Kidney (tissue), 22 donors: ENCODE data around the gene CERS2. TPM values are rescaled to one million over a fixed set of nuclear protein-coding genes. Genes with fewer than 3 reads are reported as not detected.

ENCODE experiments used
- DNase-seq, 5 donors: peaks; one replicate each; pipeline ENCODE4 v3.0.0-alpha.2; 2013 to 2020
- FAIRE-seq: peaks from 2 replicates; lab custom pipeline; 2012; peaks lifted over from hg19 to GRCh38; lab: Jason Lieb, UNC
- H3K27ac ChIP-seq, 2 donors: one replicate each; pipeline ENCODE4 v1.7.0; 2013; ENCODE audit warnings: low read depth in 2 of 2, low read length in 2 of 2, inconsistent platforms in 1 of 2
- H3K27me3 ChIP-seq: one replicate; pipeline ENCODE4 v1.7.1; 2013; ENCODE audit warnings: low read length, inconsistent platforms; ENCODE audit not compliant: control insufficient read depth, insufficient read depth
- H3K36me3 ChIP-seq, 3 donors: one replicate each; pipeline versions ENCODE4 v1.7.0 to v1.7.1; 2013; ENCODE audit warnings: low read length in 3 of 3, control low read depth in 1 of 3, inconsistent platforms in 1 of 3; ENCODE audit not compliant: insufficient read depth in 3 of 3, control insufficient read depth in 2 of 3
- H3K4me1 ChIP-seq, 3 donors: one replicate each; pipeline versions ENCODE4 v1.7.0 to v1.7.1; 2013; ENCODE audit warnings: low read length in 3 of 3, inconsistent platforms in 1 of 3, low read depth in 1 of 3; ENCODE audit not compliant: control insufficient read depth in 2 of 3, insufficient read depth in 2 of 3
- H3K4me3 ChIP-seq, 3 donors: one replicate each; pipeline versions ENCODE4 v1.7.0 to v1.8.1; 2013; ENCODE audit warnings: low read length in 3 of 3, control low read depth in 1 of 3, inconsistent platforms in 1 of 3
- H3K9ac ChIP-seq, 3 donors: one replicate each; pipeline versions ENCODE4 v1.7.0 to v1.7.1; 2013; ENCODE audit warnings: low read length in 3 of 3, control low read depth in 1 of 3, inconsistent platforms in 1 of 3
- H3K9me3 ChIP-seq, 3 donors: one replicate each; pipeline versions ENCODE4 v1.7.0 to v1.7.1; 2013; ENCODE audit warnings: low read length in 3 of 3, control low read depth in 1 of 3, inconsistent platforms in 1 of 3; ENCODE audit not compliant: control insufficient read depth in 2 of 3, insufficient read depth in 1 of 3
- intact Hi-C: fragments of 100-400 bp; cut with DNase I; formaldehyde crosslinking; loops from one replicate; pipeline ENCODE4 v1.11.1; 2022
- long read RNA-seq, 10 donors: library from polyadenylated mRNA in 1 of 10; unstranded in 1 of 10; transcript quantifications; one replicate each; pipeline ENCODE4 v2.0.0 and lab custom pipeline, GENCODE V29; 2021 to 2026
- polyA plus RNA-seq: library from polyadenylated mRNA; stranded (reverse); fragments of 350-450 nt; fragmentation: Illumina TruSeq; extraction: RNeasy Lipid Tissue Mini Kit (QIAGEN cat#74804); gene quantifications from one replicate; pipeline ENCODE4 v1.2.3, GENCODE V29; 2014; ENCODE audit warnings: low read depth, low replicate concordance; ENCODE audit not compliant: insufficient read depth
- total RNA-seq: library from RNA; stranded (reverse); fragmentation: NEBNext Ultra II Directional; extraction: Animal tissue kit (Norgen Biotek cat#: 25700); gene quantifications from one replicate; pipeline ENCODE4 v1.2.1, GENCODE V29; 2021
- TF ChIP-seq, protein P1 (sequence below): IDR thresholded peaks from 3 replicates; pipeline ENCODE4 v1.5.1; 2012; ENCODE audit warnings: mild to moderate bottlenecking, moderate library complexity, borderline replicate concordance; ENCODE audit not compliant: insufficient read depth; ENCODE audit errors: extremely low read depth
- donor health status: control.
- donor health status: control.
- donor health status: control.
- donor health status: control.
- donor health status: control.
- donor health status: DM: yes; HTN: yes; CAD: no.
- donor health status: Normal renal cell carcinoma (clear cell type).

Gene CERS2, protein sequence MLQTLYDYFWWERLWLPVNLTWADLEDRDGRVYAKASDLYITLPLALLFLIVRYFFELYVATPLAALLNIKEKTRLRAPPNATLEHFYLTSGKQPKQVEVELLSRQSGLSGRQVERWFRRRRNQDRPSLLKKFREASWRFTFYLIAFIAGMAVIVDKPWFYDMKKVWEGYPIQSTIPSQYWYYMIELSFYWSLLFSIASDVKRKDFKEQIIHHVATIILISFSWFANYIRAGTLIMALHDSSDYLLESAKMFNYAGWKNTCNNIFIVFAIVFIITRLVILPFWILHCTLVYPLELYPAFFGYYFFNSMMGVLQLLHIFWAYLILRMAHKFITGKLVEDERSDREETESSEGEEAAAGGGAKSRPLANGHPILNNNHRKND
- 268 TPM for total RNA-seq
- 258 TPM for polyA plus RNA-seq
- long read RNA-seq, donor 1, transcript CERS2-205 (11 exons, 2,505 nt), result major isoform, 34 of 82 reads
- long read RNA-seq, donor 1, partial matches to known transcripts, result 45 of 82 reads
- long read RNA-seq, donor 1, other reads (novel, unspliced or antisense), result 0 of 82 reads
- long read RNA-seq, donor 2, transcript CERS2-205 (11 exons, 2,505 nt), result major isoform, 27 of 44 reads
- long read RNA-seq, donor 2, partial matches to known transcripts, result 17 of 44 reads
- long read RNA-seq, donor 2, other reads (novel, unspliced or antisense), result 0 of 44 reads
- long read RNA-seq, donor 3, transcript CERS2-205 (11 exons, 2,505 nt), result major isoform, 46 of 99 reads
- long read RNA-seq, donor 3, partial matches to known transcripts, result 52 of 99 reads
- long read RNA-seq, donor 3, other reads (novel, unspliced or antisense), result 0 of 99 reads
- long read RNA-seq, donor 4, transcript CERS2-205 (11 exons, 2,505 nt), result major isoform, 47 of 48 reads
- long read RNA-seq, donor 4, partial matches to known transcripts, result 0 of 48 reads
- long read RNA-seq, donor 4, other reads (novel, unspliced or antisense), result 0 of 48 reads
- long read RNA-seq, donor 5, partial matches to known transcripts, result 6 of 9 reads
- long read RNA-seq, donor 5, other reads (novel, unspliced or antisense), result 0 of 9 reads
- long read RNA-seq, donor 6, transcript CERS2-205 (11 exons, 2,505 nt), result major isoform, 21 of 32 reads
- long read RNA-seq, donor 6, partial matches to known transcripts, result 10 of 32 reads
- long read RNA-seq, donor 6, other reads (novel, unspliced or antisense), result 0 of 32 reads
- long read RNA-seq, donor 7, transcript CERS2-205 (11 exons, 2,505 nt), result major isoform, 211 of 286 reads
- long read RNA-seq, donor 7, transcript CERS2-201 (11 exons, 2,544 nt), result minor isoform, 10 of 286 reads
- long read RNA-seq, donor 7, partial matches to known transcripts, result 6 of 286 reads
- long read RNA-seq, donor 7, other reads (novel, unspliced or antisense), result 59 of 286 reads
- long read RNA-seq, donor 8, transcript CERS2-205 (11 exons, 2,505 nt), result major isoform, 29 of 42 reads
- long read RNA-seq, donor 8, partial matches to known transcripts, result 13 of 42 reads
- long read RNA-seq, donor 8, other reads (novel, unspliced or antisense), result 0 of 42 reads
- long read RNA-seq, donor 9, transcript CERS2-205 (11 exons, 2,505 nt), result major isoform, 17 of 24 reads
- long read RNA-seq, donor 9, partial matches to known transcripts, result 5 of 24 reads
- long read RNA-seq, donor 9, other reads (novel, unspliced or antisense), result 0 of 24 reads
- long read RNA-seq, donor 10, transcript CERS2-205 (11 exons, 2,505 nt), result major isoform, 40 of 47 reads
- long read RNA-seq, donor 10, partial matches to known transcripts, result 6 of 47 reads
- long read RNA-seq, donor 10, other reads (novel, unspliced or antisense), result 0 of 47 reads

DNA sequence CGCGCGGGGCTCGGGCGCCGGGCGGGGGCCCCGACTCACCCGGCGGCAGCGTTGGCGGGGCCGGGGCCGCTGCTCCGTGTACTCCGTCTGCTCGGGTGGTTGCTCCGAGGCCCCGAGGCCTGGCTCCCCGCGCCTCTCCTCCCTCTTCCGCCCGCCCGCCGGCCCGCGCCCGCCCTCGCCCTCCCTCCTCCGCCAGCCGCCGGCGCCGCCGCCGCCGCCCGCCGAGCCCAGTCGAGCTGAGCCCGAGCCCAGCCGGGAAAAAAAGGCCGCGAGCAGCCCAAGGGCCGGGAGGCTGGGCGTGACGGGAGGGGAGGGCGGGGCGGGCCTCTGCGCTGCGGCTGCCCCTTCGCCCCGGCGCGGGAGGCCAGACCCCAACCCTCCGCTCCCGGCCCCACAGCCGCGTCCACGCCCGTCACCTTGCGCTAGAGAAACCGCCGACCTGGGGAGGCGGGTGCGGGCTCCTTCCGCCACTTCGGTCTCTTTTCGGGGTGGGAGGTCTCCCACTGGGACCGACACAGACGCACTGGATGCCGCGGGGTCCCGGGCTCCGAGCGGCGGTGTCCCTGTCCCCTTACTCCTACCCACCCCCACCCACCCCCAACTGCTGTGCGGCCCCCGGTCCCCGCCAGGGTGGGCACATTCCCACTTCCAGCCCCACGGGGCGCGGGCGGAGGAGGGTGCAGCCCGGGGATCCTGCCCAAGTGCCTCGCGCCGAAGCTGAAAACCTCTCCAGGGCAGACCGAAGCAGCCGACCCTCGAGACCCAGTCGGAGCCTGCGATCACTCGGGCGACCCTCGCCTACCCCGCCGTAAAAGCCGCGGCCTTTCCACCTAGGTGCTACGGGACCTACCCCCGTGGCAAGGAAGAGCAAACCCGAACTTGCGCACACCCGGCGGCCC, at the start of gene CERS2:
CERS2 (minus strand) TSS at position 256 of the 899 bp plus-strand sequence. CDS start 5,745 bp downstream, outside the sequence.
- Histone ChIP-seq H3K27ac (peak within 1 kb of the TSS; percentile 81 to 94), H3K4me3 (peak within 1 kb of the TSS; percentile 76 to 94 (median 92)), H3K4me1 (peaks cover 6 to 49% (median 49%) of the 10 kb centered on the region in 3 donors), H3K9me3 (no peaks in the 10 kb centered on the region), H3K9ac (peak within 1 kb of the TSS; percentile 77 to 96 (median 95)), H3K36me3 (no peaks in the 10 kb centered on the region), H3K27me3 (no peaks in the 10 kb centered on the region)
- no peak for FAIRE-seq
- intact Hi-C loops, result no loop called here
- peak; percentile 90 to 95 (median 92) for DNase-seq
- TF ChIP-seq, protein P1, sequence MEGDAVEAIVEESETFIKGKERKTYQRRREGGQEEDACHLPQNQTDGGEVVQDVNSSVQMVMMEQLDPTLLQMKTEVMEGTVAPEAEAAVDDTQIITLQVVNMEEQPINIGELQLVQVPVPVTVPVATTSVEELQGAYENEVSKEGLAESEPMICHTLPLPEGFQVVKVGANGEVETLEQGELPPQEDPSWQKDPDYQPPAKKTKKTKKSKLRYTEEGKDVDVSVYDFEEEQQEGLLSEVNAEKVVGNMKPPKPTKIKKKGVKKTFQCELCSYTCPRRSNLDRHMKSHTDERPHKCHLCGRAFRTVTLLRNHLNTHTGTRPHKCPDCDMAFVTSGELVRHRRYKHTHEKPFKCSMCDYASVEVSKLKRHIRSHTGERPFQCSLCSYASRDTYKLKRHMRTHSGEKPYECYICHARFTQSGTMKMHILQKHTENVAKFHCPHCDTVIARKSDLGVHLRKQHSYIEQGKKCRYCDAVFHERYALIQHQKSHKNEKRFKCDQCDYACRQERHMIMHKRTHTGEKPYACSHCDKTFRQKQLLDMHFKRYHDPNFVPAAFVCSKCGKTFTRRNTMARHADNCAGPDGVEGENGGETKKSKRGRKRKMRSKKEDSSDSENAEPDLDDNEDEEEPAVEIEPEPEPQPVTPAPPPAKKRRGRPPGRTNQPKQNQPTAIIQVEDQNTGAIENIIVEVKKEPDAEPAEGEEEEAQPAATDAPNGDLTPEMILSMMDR, result no peak

DNA sequence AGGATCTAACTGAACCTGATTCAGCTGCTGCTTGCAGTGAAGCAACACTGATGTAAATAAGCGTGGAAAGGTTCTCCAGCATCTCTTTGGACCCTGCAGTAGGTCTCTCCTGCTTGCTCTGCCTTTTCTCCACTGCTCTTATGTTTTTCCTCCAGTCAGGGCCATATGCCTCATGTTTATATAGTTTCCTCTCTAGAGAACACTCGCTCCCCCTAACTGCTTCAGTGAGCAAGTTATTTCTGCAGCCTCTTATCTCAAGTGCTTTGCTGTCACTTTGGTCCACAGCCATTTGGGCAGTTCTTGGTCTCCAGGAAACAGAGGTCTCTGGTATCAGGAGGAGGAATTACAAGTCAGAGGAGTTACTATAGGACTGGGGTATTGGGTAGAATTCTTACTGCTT, 38.9 kb upstream of the CERS2 start:
- Histone ChIP-seq H3K27ac (peak overlapping the region; percentile 47 to 76), H3K9me3 (no peaks in the 10 kb centered on the region), H3K4me3 (peak overlapping the region in 2 of 3 donors; percentile 6 to 9), H3K27me3 (no peaks in the 10 kb centered on the region), H3K36me3 (peaks cover 0 to 8% (median 5%) of the 10 kb centered on the region in 3 donors), H3K4me1 (peaks cover 0 to 14% (median 7%) of the 10 kb centered on the region in 3 donors), H3K9ac (peak overlapping the region in 1 of 3 donors; percentile 12)
- FAIRE-seq (no peak), DNase-seq (peak in 4 of 5 donors; percentile 44 to 94 (median 68))
- TF ChIP-seq, protein P1, result no peak
- intact Hi-C loops, result no loop called here
